Measurements from ENCODE around the gene SUPT7L.

SUPT7L gene

GRCh38 chr2:27621524-27621923, 41.9 kb downstream of the SUPT7L start (continued):
- TF ChIP-seq TSHZ2 (CRISPR knock-in tag; IDR thresholded peaks at IDR 0.05) (no peak), PPARA (CRISPR knock-in tag; IDR thresholded peaks at IDR 0.05; ENCODE audit: borderline replicate concordance) (no peak), OSR1 (CRISPR knock-in tag; IDR thresholded peaks at IDR 0.05) (no peak), ZFP3 (CRISPR knock-in tag; IDR thresholded peaks at IDR 0.05) (no peak), ZNF70 (CRISPR knock-in tag; IDR thresholded peaks at IDR 0.05) (no peak), POU6F1 (CRISPR knock-in tag; IDR thresholded peaks at IDR 0.05; ENCODE audit: borderline replicate concordance, low read depth) (no peak), ZNF565 (CRISPR knock-in tag; conservative IDR thresholded peaks at IDR 0.05; ENCODE audit: low read depth) (no peak)

GRCh38 chr2:27615316-27615715, 48.1 kb downstream of the SUPT7L start:
- no peak for TF ChIP-seq RARB (CRISPR knock-in tag; IDR thresholded peaks at IDR 0.05)
- no peak for TF ChIP-seq TCF4 (CRISPR knock-in tag; IDR thresholded peaks at IDR 0.05; ENCODE audit: borderline replicate concordance)
- no peak for TF ChIP-seq TSHZ2 (CRISPR knock-in tag; IDR thresholded peaks at IDR 0.05)
- no peak for ATAC-seq

DNA sequence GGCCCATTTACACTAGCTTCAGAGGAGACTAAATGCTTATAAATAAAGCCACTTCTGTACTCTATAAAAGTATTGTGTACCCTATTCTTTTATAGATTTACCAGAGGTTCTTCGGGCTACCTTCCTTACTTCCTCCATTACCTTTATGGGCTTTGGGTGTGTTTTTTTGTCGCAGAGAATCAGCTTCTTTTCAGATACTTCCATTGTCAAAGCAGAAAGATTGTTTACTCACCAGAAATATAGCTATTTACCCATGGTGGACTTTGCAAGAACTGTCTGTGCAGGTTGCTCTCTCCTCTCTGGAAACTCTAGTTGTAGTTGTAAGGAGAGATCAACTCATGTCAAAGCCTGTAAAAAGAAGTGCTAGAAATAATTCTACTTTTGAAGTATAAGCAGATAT, 49.4 kb downstream of the SUPT7L start:
- no peak for TF ChIP-seq BACH2 (CRISPR knock-in tag; IDR thresholded peaks at IDR 0.05; ENCODE audit: borderline replicate concordance)
- no peak for TF ChIP-seq POU6F1 (CRISPR knock-in tag; IDR thresholded peaks at IDR 0.05; ENCODE audit: borderline replicate concordance, low read depth)
- no peak for TF ChIP-seq ZC3H10 (CRISPR knock-in tag; IDR thresholded peaks at IDR 0.05)
- TF ChIP-seq OSR1 (CRISPR knock-in tag; IDR thresholded peaks at IDR 0.05) = no peak
- no peak for TF ChIP-seq GLIS3 (CRISPR knock-in tag; IDR thresholded peaks at IDR 0.05)
- ATAC-seq = no peak

GRCh38 chr2:27606611-27607010, 56.8 kb downstream of the SUPT7L start:
- TF ChIP-seq ZNF70 (CRISPR knock-in tag; IDR thresholded peaks at IDR 0.05) (no peak), ZNF8 (CRISPR knock-in tag; IDR thresholded peaks at IDR 0.05) (no peak), TCF4 (CRISPR knock-in tag; IDR thresholded peaks at IDR 0.05; ENCODE audit: borderline replicate concordance) (no peak), SNAI2 (CRISPR knock-in tag; IDR thresholded peaks at IDR 0.05) (no peak), OSR1 (CRISPR knock-in tag; IDR thresholded peaks at IDR 0.05) (no peak), RARB (CRISPR knock-in tag; IDR thresholded peaks at IDR 0.05) (no peak), ZC3H10 (CRISPR knock-in tag; IDR thresholded peaks at IDR 0.05) (no peak), ISL1 (CRISPR knock-in tag; IDR thresholded peaks at IDR 0.05) (no peak), GLIS3 (CRISPR knock-in tag; IDR thresholded peaks at IDR 0.05) (no peak), ZFP3 (CRISPR knock-in tag; IDR thresholded peaks at IDR 0.05) (no peak), TOX (CRISPR knock-in tag; IDR thresholded peaks at IDR 0.05; ENCODE audit: borderline replicate concordance) (no peak), POU6F1 (CRISPR knock-in tag; IDR thresholded peaks at IDR 0.05; ENCODE audit: borderline replicate concordance, low read depth) (no peak), ESRRG (CRISPR knock-in tag; IDR thresholded peaks at IDR 0.05) (no peak)
- TF ChIP-seq, protein P1, sequence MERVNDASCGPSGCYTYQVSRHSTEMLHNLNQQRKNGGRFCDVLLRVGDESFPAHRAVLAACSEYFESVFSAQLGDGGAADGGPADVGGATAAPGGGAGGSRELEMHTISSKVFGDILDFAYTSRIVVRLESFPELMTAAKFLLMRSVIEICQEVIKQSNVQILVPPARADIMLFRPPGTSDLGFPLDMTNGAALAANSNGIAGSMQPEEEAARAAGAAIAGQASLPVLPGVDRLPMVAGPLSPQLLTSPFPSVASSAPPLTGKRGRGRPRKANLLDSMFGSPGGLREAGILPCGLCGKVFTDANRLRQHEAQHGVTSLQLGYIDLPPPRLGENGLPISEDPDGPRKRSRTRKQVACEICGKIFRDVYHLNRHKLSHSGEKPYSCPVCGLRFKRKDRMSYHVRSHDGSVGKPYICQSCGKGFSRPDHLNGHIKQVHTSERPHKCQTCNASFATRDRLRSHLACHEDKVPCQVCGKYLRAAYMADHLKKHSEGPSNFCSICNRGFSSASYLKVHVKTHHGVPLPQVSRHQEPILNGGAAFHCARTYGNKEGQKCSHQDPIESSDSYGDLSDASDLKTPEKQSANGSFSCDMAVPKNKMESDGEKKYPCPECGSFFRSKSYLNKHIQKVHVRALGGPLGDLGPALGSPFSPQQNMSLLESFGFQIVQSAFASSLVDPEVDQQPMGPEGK (CRISPR knock-in tag; IDR thresholded peaks at IDR 0.05; ENCODE audit: borderline replicate concordance) = no peak
- no peak for ATAC-seq

All from SK-N-SH treated with all-trans-retinoic acid at 6 μM for 48 hours (cell line).